MM.1S (cell line): Measurements from ENCODE around the gene SPRED2.

Source experiments
- CTCF ChIP-seq: fragments of 300-600 bp; sonication (generic); IDR thresholded peaks from 2 replicates; pipeline ENCODE4 v1.5.1; 2016; ENCODE audit warnings: antibody characterized with exemption, low read length, mixed read lengths
- EZH2 ChIP-seq: fragments of 300-600 bp; sonication (generic); optimal IDR thresholded peaks from 2 replicates; pipeline ENCODE3; 2017; ENCODE audit warnings: low read depth, mild to moderate bottlenecking, antibody characterized with exemption, low read length, mixed read lengths
- EZH2phosphoT487 ChIP-seq: fragments of 300-600 bp; sonication (generic); IDR thresholded peaks from 2 replicates; pipeline ENCODE4 v1.6.1; 2018; ENCODE audit warnings: antibody characterized with exemption, low read length

- TF ChIP-seq EZH2phosphoT487 (no peak), CTCF (no peak), EZH2 (no peak)
Measured at GRCh38 chr2:65434592-65435241, 2.3 kb upstream of the SPRED2 start.
